HG02759 (cell line): Measurements from ENCODE around the gene LDHD.

Experiments used
- ATAC-seq: cut with Tn5 transposase; IDR thresholded peaks from one replicate; pipeline ENCODE4 v1.9.1; 2021; ENCODE audit warnings: mild to moderate bottlenecking, moderate library complexity; ENCODE audit not compliant: unreplicated experiment

LDHD gene

GRCh38 chr16:75114946-75115825 is 1.4 kb downstream of the LDHD start:
- no peak for ATAC-seq

DNA sequence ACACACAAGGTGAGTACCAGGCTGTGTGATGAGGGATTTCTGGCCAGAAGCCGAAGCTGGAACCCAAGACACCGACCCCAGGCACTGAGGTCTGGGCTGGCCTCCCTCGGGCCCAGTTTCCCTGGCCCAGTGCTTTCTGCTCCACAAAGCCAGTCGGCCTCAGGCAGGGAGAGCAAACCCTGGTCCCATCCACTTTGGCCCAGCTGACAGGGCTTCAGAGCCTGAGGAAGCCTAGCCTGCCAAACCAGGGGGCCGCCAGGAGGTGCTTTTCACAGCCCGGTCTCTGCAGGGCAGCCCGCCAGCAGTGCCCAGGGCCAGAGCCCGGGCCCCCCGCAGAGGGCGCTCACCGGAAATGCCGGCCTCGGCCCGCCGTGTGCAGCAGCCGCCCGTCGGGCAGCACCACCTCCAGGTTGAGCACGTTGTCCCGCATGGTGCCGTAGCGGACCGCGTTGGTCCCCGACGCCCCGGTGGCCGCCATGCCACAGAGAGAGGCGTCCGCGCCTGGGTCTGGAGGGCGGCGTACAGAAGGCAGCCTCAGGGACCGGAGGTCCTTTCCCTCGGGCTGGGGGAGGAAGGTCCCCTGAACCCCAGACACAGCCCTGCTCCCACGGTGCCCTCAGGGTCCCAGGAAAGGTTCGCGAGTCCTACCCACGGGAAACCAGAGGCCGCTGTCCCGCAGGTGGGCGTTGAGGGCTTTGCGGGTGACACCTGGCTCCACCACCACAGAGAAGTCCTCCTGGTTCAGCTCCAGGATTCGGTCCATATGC is 2.2 kb downstream of the LDHD start:
- ATAC-seq, result no peak

- no peak for ATAC-seq
These were observed 2.9 kb downstream of the LDHD start for GRCh38 chr16:75113541-75114121.

- ATAC-seq, result no peak
These were observed 3.7 kb downstream of the LDHD start for GRCh38 chr16:75112734-75113491.

DNA sequence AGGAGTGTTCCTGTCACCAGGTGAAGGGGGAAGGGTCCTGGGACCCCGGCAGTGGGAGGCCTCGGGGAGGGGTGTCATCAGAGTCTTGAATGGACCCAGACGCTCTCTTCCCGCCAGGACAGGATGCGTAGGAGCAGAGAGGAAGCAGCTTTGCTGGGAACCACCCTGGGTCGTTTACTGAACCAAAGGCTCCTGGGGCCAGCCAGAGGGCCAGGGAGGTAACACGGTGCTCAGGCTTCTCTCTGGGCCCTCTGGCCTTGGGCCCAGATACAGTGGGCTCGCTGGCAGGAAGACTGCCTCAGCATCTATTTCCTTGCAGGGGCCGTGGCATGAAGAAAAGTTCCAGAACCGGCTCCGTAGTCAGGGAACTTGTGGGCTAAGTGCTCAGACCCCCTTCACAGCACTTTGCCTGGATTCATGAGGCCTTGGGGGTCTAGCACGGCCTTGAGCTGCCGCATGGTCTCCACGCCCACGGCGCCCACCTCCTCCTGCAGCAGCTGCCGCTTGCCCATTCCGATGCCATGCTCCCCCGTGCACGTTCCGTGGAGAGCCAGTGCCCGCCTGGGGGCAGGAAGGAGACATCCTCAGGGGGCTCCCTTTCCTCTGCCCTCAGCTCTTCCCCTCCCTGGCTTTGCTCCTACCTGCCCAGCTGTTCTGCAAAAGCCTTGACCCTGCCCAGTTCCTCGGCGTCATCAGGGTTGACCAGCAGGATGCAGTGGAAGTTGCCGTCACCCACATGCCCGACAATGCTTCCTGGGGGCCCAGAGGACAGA is 4.4 kb downstream of the LDHD start:
- ATAC-seq, result no peak

- ATAC-seq, result peak; percentile 17
These were observed 5.1 kb downstream of the LDHD start for GRCh38 chr16:75111514-75111940.

GRCh38 chr16:75110637-75111513 is 5.7 kb downstream of the LDHD start:
- ATAC-seq, result peak; percentile 71

GRCh38 chr16:75109732-75110243 is 6.8 kb downstream of the LDHD start:
- ATAC-seq, result no peak

DNA sequence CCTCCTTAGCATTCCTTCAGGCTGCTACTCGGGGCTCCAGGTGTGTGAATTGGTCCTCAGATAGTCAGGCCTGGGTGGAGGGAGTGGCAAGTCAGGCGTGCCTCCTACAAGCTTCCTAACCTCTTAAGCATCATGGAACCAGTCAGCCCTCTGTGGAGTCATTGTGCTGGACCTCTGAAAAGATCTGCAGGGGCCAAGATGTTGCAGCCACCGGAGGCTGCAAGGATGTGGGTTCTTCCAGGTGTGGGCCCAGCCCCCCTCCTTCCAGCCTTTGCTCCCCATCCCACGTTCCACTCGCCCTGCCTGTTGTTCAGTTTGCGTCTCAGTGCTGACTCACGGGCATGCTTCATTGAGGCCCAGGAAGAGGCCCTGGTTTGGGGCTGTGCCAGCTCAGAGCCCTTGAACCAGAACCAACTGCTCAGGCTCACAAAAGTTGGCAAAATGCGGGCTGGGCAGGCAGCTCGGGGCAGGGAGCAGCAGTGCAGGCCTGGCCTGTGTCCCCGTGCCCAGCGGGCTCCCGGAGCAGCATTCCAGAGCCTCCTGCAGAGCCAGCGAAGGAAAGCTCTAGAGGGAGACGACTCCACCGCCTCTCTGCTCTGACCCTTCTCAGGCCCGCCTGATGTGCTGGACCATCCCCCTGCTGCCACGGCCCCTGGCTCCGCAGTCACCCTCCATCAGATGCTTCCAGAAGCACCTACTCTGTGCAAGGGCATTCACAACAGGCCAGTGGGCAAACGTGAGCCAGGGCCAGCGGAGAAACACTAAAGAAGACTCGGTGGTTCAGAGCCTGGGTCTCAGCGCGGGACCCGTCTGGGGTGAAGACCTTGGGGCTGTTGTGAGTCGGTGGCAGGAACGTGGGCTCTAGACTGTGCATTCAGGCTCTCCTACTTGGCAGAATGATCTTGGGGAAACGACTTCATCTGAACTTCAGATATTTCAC is 7.5 kb downstream of the LDHD start:
- ATAC-seq, result peak; percentile 40

DNA sequence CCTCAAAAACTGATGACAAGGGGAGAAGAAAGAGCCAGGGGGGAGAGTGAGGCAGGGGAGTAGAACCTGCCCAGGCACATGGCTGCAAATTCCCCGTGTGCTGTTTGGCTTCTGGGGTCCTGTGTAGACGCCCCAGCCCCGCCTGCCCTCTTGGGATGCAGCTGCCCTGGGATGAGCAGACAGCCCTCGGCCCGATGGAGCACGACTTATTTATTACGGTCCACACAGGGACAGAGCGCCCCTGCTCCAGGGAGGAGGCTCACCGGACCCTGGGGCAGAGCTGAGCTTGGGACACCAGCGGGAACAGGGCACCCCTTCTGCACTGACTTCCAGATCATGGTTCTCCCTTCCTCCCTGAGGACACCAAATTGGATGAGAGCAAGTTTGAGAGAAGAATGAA is 9.1 kb downstream of the LDHD start:
- ATAC-seq, result no peak

GRCh38 chr16:75106351-75107274 is 10.0 kb downstream of the LDHD start:
- ATAC-seq, result no peak

DNA sequence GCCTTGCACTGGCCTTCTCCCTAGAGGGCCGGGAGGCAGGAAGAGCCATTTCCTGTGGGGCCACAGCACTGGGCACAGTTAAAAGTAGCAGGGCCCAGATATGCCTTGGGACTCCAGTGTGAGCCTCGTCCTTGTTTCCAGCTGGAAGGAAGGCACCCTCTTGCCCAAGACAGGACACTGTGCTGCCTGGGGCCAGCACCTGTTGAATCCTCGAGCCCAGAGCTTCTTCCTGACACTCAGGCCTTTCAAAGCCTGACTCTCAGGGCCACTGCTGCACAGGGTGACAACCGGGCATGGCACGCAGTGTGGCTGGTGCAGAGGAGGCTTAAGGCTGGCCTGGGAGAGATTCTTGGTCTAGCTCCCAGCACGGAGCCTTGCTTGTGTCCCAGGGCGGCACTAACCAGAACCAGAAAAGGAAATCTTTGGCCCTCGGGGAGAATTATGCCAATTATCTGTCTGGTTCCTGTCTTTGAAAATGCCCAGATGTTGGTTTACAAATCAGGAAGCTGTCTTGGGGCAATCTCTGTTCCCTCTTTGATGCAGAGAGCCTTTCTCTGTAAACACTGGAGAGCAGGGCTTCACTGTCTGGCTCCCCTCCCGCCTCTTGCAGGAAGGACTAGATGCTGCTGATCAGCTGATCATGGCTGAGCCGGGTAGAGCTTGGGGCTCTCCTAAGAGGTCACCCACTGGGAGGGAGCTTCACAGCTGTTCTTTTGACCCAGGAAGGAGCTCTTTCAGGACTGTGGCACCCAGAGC is 11.1 kb downstream of the LDHD start:
- ATAC-seq, result no peak

DNA sequence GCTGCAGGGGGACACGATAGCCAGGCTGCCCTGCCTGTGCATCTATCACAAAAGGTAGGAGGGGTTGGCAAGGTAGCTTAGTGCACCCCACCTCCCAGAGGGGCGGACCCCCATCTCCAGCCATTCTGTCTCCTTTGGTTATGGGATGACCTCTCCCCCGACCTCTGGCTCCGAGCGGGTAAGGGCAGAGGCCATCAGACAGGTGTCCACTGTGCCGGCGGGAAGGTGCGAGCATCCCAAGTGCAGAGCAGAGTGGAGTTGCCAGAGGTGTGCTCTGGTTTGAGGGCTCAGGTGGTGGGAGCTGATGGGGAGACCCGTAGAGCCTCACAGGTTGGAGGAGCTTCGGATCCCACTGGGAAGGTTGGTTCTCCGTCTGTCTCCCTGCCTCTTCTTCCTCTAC is 11.7 kb downstream of the LDHD start:
- ATAC-seq, result no peak

GRCh38 chr16:75103994-75104393 is 12.6 kb downstream of the LDHD start:
- ATAC-seq, result no peak

- no peak for ATAC-seq
These were observed 14.0 kb downstream of the LDHD start for GRCh38 chr16:75102595-75102994.

GRCh38 chr16:75101635-75102034 is 14.9 kb downstream of the LDHD start:
- ATAC-seq, result no peak
